Thoracic aorta (tissue), 2 donors: ENCODE results near the gene C12orf76. TPM values are rescaled to one million over a fixed set of nuclear protein-coding genes. Genes with fewer than 3 reads are reported as not detected.

Source experiments
- ATAC-seq: fragments of 150-250 bp; one replicate; pipeline ENCODE4 v1.8.0; 2017; ENCODE audit warnings: low read depth; ENCODE audit not compliant: insufficient number of reproducible peaks, low FRiP score
- DNase-seq: peaks from one replicate; pipeline ENCODE4 v3.0.0-alpha.2; 2020; ENCODE audit warnings: low spot score
- H3K27ac ChIP-seq, 2 donors: fragments of 200-600 bp; sonication (generic); 1 replicate in 1 of 2; 2 replicates in 1 of 2; pipeline ENCODE4 v1.5.1; 2016; ENCODE audit warnings: mild to moderate bottlenecking in 2 of 2, moderate library complexity in 2 of 2
- H3K27me3 ChIP-seq: fragments of 200-600 bp; sonication (generic); replicated peaks from 2 replicates; pipeline ENCODE4 v1.6.0; 2016; ENCODE audit warnings: mild to moderate bottlenecking; ENCODE audit not compliant: insufficient read depth
- H3K36me3 ChIP-seq: fragments of 200-600 bp; sonication (generic); one replicate; pipeline ENCODE4 v1.5.1; 2016
- H3K4me1 ChIP-seq, 2 donors: fragments of 200-600 bp; sonication (generic); 1 replicate in 1 of 2; 2 replicates in 1 of 2; pipeline versions ENCODE4 v1.5.1 to v1.6.0; 2016; ENCODE audit warnings: low read depth in 2 of 2, mild to moderate bottlenecking in 1 of 2; ENCODE audit not compliant: control insufficient read depth in 1 of 2
- H3K4me3 ChIP-seq: fragments of 200-600 bp; sonication (generic); 2 replicates; pipeline ENCODE4 v1.5.1; 2016; ENCODE audit warnings: mild to moderate bottlenecking
- H3K9me3 ChIP-seq: fragments of 200-600 bp; sonication (generic); 2 replicates; pipeline ENCODE4 v1.5.1; 2016
- CTCF ChIP-seq: fragments of 200-600 bp; sonication (generic); IDR thresholded peaks from one replicate; pipeline ENCODE4 v1.5.1; 2019; ENCODE audit warnings: antibody characterized with exemption
- total RNA-seq, 2 donors: library from RNA; depleted of rRNA; stranded (reverse); fragments of >200 nt; gene quantifications; one replicate each; pipeline versions ENCODE4 v1.1.0 to v1.2.3, GENCODE V29; 2016

Gene C12orf76
- total RNA-seq, 2 donors from 2014 or later = 6.4 to 18.1 TPM

- H3K27me3 ChIP-seq = no peaks in the 10 kb centered on the region
- H3K4me3 ChIP-seq = peak overlapping the region; percentile 85
- peak overlapping the region; percentile 67 to 83 for H3K27ac ChIP-seq
- no peak for TF ChIP-seq CTCF
- ATAC-seq (no peak), DNase-seq (no peak)
- no peaks in the 10 kb centered on the region for H3K36me3 ChIP-seq
- peaks cover 20 to 51% of the 10 kb centered on the region in 2 donors for H3K4me1 ChIP-seq
- H3K9me3 ChIP-seq = no peaks in the 10 kb centered on the region
These were observed 48.7 kb downstream of the C12orf76 start for GRCh38 chr12:109999649-109999971.

GRCh38 chr12:109998904-109999648 is 49.2 kb downstream of the C12orf76 start, which contains the start of gene ANKRD13A:
ANKRD13A (plus strand) TSS chr12:109999430; CDS start chr12:109999689, 259 bp downstream.
- TF ChIP-seq CTCF = no peak
- Histone ChIP-seq H3K4me3 (peak within 1 kb of the TSS; percentile 85), H3K4me1 (peaks cover 20 to 56% of the 10 kb centered on the region in 2 donors), H3K9me3 (no peaks in the 10 kb centered on the region), H3K27ac (peak within 1 kb of the TSS; percentile 67 to 83), H3K36me3 (no peaks in the 10 kb centered on the region), H3K27me3 (no peaks in the 10 kb centered on the region)
- ATAC-seq = peak; percentile 85
- peak; percentile 63 for DNase-seq

GRCh38 chr12:109998241-109998903 is 50.0 kb downstream of the C12orf76 start:
- no peak for ATAC-seq
- peaks cover 20 to 59% of the 10 kb centered on the region in 2 donors for H3K4me1 ChIP-seq
- no peak for TF ChIP-seq CTCF

GRCh38 chr12:109997393-109997792 is 50.9 kb downstream of the C12orf76 start:
- TF ChIP-seq CTCF = no peak
- ATAC-seq (no peak), DNase-seq (no peak)
- Histone ChIP-seq H3K4me1 (peaks cover 16 to 56% of the 10 kb centered on the region in 2 donors), H3K4me3 (no peak overlapping the region), H3K9me3 (no peaks in the 10 kb centered on the region), H3K36me3 (no peaks in the 10 kb centered on the region), H3K27me3 (no peaks in the 10 kb centered on the region), H3K27ac (no peak overlapping the region)

More at GRCh38 chr12:109998241-109998903, 50.0 kb downstream of the C12orf76 start:
- peak overlapping the region; percentile 85 for H3K4me3 ChIP-seq
- peak overlapping the region; percentile 67 to 83 for H3K27ac ChIP-seq
- no peaks in the 10 kb centered on the region for H3K36me3 ChIP-seq
- no peaks in the 10 kb centered on the region for H3K9me3 ChIP-seq
- DNase-seq = no peak
- no peaks in the 10 kb centered on the region for H3K27me3 ChIP-seq

- TF ChIP-seq CTCF = no peak
- Histone ChIP-seq H3K4me3 (peak overlapping the region; percentile 88), H3K36me3 (no peaks in the 10 kb centered on the region), H3K27ac (peak overlapping the region in 1 of 2 donors; percentile 79), H3K27me3 (no peaks in the 10 kb centered on the region), H3K4me1 (peaks cover 10 to 47% of the 10 kb centered on the region in 2 donors), H3K9me3 (no peaks in the 10 kb centered on the region)
- ATAC-seq (no peak), DNase-seq (no peak)
These were observed 51.9 kb downstream of the C12orf76 start for GRCh38 chr12:109996483-109996853.
